Islet precursor cell (in vitro differentiated cells): ENCODE measurements around the gene WDR70.
"Not testable (repeated sequence)": the region's sequence is repeated elsewhere in the genome, so short reads cannot be mapped to it uniquely, and the experiment has no call there.

Experiments used
- DNase-seq: peaks from one replicate; pipeline ENCODE4 v3.0.0-alpha.2; 2018

The WDR70 gene

GRCh38 chr5:37575541-37576489 lies 196.7 kb downstream of the WDR70 start:
- DNase-seq: no peak

DNA sequence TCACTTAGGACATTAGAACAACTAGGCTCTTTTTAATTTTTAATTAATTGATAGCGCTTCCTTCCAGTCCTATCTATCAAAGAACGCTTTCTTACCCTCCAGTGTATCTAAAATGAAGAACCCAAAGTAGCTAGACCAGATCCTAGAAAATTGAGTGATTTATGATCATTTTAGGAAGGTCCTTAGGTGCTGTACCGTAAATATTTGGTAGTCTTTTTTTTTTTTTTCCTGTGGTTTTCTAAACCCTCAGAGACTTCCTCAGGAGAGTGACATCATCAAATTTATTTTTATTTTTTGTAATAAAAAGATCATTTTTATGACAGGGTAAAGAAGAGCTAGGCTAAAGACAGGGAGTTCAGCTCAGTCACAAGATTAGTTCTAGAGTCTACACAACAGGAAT lies 197.4 kb downstream of the WDR70 start:
- DNase-seq: no peak

DNA sequence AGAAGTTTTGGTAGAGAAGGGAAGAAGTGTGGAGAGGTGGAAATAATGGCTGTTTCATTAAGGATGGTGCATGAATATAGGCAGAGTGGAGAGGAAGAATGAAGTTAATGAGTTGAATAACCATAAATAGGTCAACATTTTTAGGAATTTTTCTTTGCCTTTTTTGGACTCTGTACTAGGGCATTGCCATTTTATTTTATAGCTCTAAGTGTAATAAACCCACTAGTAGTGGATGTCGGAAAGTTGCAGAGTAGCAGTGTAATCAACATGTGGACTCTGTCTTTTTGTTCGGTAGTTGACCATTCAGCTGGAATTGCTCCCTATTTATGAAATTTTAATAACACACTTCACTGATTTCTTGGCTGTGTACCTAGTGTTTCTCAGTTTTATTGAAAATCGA lies 199.1 kb downstream of the WDR70 start:
- no peak for DNase-seq

- no peak for DNase-seq
Observed at GRCh38 chr5:37580106-37580505, 201.0 kb downstream of the WDR70 start.

- no peak for DNase-seq
Observed at GRCh38 chr5:37582202-37582601, 203.1 kb downstream of the WDR70 start.

DNA sequence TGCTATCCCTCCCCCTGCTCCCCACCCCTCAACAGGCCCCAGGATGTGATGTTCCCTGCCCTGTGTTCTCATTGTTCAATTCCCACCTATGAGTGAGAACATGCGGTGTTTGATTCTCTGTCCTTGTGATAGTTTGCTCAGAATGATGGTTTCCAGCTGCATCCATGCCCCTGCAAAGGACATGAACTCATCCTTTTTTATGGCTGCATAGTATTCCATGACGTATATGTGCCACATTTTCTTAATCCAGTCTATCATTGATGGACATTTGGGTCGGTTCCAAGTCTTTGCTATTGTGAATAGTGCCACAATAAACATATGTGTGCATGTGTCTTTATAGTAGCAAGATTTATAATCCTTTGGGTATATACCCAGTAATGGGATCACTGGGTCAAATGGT lies 214.2 kb downstream of the WDR70 start:
- DNase-seq: not testable (repeated sequence)

- not testable (repeated sequence) for DNase-seq
Observed at GRCh38 chr5:37594864-37595263, 215.7 kb downstream of the WDR70 start.

GRCh38 chr5:37598733-37599132 lies 219.6 kb downstream of the WDR70 start:
- DNase-seq: no peak

- DNase-seq: no peak
Observed at GRCh38 chr5:37601163-37601562, 222.0 kb downstream of the WDR70 start.

DNA sequence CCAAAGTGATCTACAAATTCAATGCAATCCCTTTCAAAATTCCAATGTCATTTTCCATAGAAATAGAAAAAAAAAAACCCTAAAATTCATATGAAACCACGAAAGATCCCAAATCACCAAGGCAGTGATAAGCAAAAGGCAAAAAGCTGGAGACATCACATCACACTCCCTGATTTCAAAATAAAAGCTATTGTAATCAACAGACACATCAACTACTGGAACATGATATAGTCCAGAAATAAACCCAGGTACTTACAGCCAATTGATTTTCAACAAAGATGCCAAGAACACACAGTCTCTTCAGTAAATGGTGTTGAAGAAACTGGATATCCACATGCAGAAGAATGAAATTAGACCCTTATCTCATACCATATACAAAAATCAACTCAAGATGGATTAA lies 224.0 kb downstream of the WDR70 start:
- no peak for DNase-seq

GRCh38 chr5:37604290-37604689 lies 225.2 kb downstream of the WDR70 start:
- no peak for DNase-seq

DNA sequence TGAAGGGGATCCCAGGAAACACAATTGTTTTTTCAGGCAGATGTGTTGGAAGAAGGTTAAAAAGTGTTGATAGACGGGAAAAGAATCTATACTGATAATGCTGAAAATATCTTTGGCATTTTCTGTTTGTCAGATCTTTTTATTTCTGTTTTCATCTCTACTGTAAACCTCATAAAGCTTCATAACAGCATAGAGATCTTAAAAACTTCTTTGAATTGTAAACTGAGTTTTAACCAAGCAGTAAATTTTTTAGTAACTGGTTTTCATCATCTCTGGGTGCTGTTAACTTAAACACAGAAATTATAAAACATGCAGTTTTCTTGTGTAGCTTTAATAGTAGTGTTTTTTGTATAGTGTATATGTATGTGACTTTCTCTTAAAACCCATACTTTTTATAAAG lies 227.0 kb downstream of the WDR70 start:
- DNase-seq: no peak

GRCh38 chr5:37606632-37607248 lies 227.6 kb downstream of the WDR70 start:
- no peak for DNase-seq

DNA sequence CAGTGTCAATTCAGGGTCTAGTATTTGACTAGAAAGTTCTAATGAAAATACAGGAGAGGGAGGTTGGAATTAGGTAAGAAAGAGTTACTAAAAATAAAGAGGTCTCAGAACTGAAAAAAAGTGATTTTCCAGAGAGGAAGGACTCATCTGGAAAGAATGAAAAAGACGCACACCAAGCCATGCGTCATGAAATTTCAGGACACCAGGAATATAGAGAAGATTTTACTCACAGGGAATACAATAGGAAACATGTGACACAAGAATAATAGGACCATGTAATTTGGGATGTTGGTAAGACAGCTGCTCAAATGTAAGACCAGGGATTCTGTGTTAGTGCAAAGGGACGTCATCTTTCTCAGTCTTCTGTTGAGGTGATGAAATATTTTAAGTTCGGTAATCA lies 236.1 kb downstream of the WDR70 start:
- no peak for DNase-seq

GRCh38 chr5:37619353-37619752 lies 240.2 kb downstream of the WDR70 start:
- no peak for DNase-seq

DNA sequence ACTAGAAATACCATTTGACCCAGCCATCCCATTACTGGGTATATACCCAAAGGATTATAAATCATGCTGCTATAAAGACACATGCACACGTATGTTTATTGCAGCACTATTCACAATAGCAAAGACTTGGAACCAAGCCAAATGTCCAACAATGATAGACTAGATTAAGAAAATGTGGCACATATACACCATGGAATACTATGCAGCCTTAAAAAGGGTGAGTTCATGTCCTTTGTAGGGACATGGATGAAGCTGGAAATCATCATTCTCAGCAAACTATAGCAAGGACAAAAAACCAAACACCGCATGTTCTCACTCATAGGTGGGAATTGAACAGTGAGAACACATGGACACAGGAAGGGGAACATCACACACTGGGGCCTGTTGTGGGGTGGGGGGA lies 243.2 kb downstream of the WDR70 start:
- DNase-seq: not testable (repeated sequence)

DNA sequence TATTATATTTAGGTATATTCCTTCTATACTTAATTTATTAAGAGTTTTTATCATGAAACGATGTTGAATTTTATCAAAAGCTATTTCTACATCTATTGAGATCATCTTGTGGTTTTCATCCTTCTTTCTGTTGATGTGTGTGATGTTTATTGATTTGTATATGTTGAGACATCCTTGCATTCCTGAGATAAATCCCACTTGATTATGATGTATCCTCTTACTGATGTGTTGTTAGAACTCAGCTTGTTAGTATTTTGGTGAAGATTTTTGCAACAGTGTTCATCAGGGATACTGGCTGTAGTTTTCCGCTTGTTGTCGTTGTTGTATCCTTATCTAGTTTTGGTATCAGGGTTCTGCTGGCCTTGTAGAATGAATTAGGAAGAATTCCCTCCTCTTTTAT lies 247.1 kb downstream of the WDR70 start:
- DNase-seq: no peak

DNA sequence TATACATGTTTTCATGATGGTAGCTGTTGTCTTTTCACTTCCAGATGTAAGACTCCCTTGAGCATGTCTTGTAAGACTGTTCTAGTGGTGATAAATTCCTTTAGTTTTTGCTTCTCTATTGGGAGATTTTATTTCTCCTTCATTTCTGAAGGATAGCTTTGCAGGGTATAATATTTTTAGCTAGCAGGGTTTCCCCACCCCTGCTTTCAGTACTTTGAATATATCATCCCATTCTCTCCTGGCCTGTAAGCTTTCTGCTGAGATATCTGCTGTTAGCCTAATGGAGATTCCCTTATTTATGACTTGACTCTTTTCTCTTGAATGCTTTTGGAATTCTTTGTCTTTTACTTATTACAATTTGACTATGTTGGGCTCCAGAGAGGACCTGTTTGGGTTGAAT lies 249.8 kb downstream of the WDR70 start:
- DNase-seq: no peak

DNA sequence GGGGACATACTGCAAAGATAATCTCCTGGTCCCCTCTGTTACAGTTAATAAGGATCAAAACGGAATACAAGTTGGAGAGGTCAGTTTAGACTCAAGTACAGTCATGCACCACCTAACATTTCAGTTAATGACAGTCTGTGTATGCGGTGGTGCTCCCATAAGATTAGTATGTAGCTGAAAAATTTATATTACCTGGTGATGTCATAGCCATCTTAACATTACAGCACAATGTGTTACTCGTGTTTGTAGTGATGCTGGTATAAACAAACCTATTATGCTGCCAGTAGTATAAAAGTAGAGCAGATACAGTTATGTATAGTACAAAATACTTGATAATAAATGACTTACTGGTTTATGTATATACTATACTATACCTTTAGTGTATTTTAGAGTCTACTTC lies 252.8 kb downstream of the WDR70 start:
- DNase-seq: no peak

- DNase-seq: no peak
Observed at GRCh38 chr5:37637165-37637845, 258.2 kb downstream of the WDR70 start.

DNA sequence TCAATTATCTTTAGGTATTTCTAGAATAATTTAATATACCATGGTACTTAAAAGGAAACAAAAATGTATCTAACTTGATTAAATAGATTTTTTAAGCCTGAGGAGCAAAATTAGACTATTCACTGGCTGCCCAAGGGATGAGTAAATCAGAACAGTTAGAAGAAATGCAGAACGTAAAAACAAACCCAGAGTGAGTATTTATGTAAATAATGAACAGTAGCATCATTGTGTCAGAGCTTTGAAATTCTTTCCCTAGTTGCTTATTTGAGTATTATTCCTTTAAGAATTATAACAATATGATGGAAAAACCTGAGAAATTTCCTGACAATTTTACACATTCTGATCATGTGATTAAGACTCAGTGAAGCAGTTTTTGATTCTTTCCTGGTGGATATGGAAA lies 259.8 kb downstream of the WDR70 start:
- no peak for DNase-seq

DNA sequence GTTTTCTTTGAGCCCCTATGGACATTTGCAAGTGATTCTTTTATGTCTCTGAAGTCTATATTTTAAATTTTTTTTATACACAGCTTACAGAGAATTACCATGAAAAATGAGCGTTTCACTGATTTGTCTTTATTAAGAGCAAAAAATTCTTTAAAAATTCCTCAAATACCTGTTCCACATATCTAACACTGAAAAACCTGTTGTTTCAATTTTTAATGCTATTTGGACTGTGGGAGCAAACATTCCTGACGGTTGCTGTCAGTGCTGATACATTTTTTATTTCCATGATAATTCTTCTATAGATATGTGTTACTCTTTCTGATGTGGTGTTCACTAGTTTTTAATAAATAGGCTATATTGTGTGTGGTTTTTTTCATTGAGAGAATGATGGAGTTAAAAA lies 261.0 kb downstream of the WDR70 start:
- no peak for DNase-seq

DNA sequence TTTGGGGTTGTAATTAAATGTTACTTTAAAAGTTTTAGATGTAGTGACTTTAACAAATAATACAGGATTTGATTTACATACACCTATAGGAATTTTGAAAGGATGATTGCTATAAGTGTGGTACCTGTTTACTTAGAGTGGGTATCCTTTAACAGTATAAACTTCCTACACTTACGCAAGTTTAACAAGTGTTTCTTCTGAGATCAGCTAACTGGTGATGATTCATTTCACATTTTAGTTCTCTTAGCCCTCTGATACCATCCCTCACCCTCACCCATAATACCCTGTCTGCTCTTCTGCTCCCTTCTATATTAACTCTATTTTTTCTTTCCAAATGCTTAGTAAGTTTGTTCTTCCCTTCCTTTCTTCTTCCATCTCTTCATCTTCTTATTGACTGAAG lies 262.8 kb downstream of the WDR70 start:
- DNase-seq: no peak

DNA sequence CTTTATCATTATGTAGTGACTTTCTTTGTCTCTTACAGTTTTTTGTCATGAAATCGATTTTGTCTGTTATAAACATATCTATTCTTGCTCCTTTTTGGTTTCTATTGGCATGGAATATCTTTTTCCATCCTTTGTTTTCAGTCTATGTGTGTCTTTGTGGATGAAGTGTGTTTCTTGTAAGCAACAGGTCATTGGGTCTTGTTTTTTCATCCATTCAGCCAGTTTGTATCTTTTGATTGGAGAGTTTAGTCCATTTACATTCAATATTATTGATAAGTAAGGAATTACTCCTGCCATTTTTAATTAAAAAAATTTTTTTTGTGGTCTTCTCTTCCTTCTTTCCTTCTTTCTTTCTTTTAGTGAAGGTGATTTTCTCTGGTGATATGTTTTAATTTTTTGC lies 266.6 kb downstream of the WDR70 start:
- DNase-seq: no peak
